HCT116 (cell line): ENCODE results near the gene DLX2. TPM values are rescaled to one million over a fixed set of nuclear protein-coding genes. Genes with fewer than 3 reads are reported as not detected.

Experiments used
- ATAC-seq: fragments of 200-7000 bp; cut with Tn5 transposase; 2 replicates; pipeline ENCODE4 v1.9.1; 2020; ENCODE audit warnings: mild to moderate bottlenecking, moderate library complexity
- BruUV-seq: library from RNA; stranded (reverse); fragments of 400-500 nt; replicated peaks from 2 replicates; lab custom pipeline; 2021; lab: Mats Ljungman, UMichigan
- CTCF ChIA-PET: fragments of 300-600 bp; sonication (Branson Sonifier 250); formaldehyde crosslinking; loops from one replicate; lab custom pipeline; 2021; ENCODE audit warnings: antibody characterized with exemption; lab: Charles Lee
- POLR2A ChIA-PET: fragments of 300-600, 350-600 bp; sonication (Branson Sonifier 250); formaldehyde crosslinking; loops from one replicate; lab custom pipeline; 2021; ENCODE audit warnings: antibody characterized with exemption; lab: Charles Lee
- RAD21 ChIA-PET, 2 experiments: fragments of 300-600 bp; sonication (Branson Sonifier 250); formaldehyde crosslinking; loops; one replicate each; lab custom pipeline; 2023; ENCODE audit warnings: low total read pairs in 2 of 2; ENCODE audit not compliant: uncharacterized antibody in 2 of 2, unreplicated experiment in 2 of 2, low non-redundant PET in 1 of 2; lab: Charles Lee
- DNase-seq: peaks from one replicate; pipeline ENCODE4 v3.0.0-alpha.2; 2010; ENCODE audit warnings: low read depth, low spot score
- H2AFZ ChIP-seq: fragments of 200-600 bp; shearing (Covaris generic), sonication (generic); 2 replicates; pipeline ENCODE4 v1.6.1; 2017; ENCODE audit warnings: low read depth, mixed run types, mixed read lengths, antibody characterized with exemption, low read length; ENCODE audit not compliant: poor library complexity, severe bottlenecking
- H3K27ac ChIP-seq: 2 replicates; pipeline ENCODE4 v1.5.1; 2012; ENCODE audit warnings: low read depth, low read length
- H3K27me3 ChIP-seq: fragments of 200-600 bp; sonication (generic); 2 replicates; pipeline ENCODE4 v1.6.1; 2016; ENCODE audit warnings: mixed run types, low read length, mixed read lengths; ENCODE audit not compliant: insufficient read depth
- H3K36me3 ChIP-seq, 2 experiments: fragments of 200-500 bp in 1 of 2; fragments of 200-600 bp in 1 of 2; sonication (Bioruptor generic) in 1 of 2; sonication (generic) in 1 of 2; 2 replicates each; pipeline versions ENCODE4 v1.5.1 to v1.6.1; 2014 to 2016; ENCODE audit warnings: low read length in 2 of 2, inconsistent platforms in 1 of 2, mixed read lengths in 1 of 2, mixed run types in 1 of 2; ENCODE audit not compliant: insufficient read depth in 2 of 2, control insufficient read depth in 1 of 2
- H3K4me1 ChIP-seq, 2 experiments: fragments of 200-600 bp in 1 of 2; sonication (generic) in 1 of 2; 2 replicates each; pipeline versions ENCODE4 v1.5.1 to v1.6.1; 2012 to 2017; ENCODE audit warnings: low read length in 2 of 2, inconsistent platforms in 1 of 2, mild to moderate bottlenecking in 1 of 2, mixed read lengths in 1 of 2, mixed run types in 1 of 2, moderate library complexity in 1 of 2; ENCODE audit not compliant: insufficient read depth in 2 of 2, control insufficient read depth in 1 of 2
- H3K4me2 ChIP-seq: fragments of 200-600 bp; sonication (generic); 2 replicates; pipeline ENCODE4 v1.6.1; 2017; ENCODE audit warnings: mixed run types, low read length, mixed read lengths
- H3K4me3 ChIP-seq, 2 experiments: fragments of 200-600 bp in 1 of 2; sonication (generic) in 1 of 2; replicated peaks in 1 of 2; 2 replicates each; pipeline ENCODE4 v1.5.1; 2011 to 2016; ENCODE audit warnings: low read length in 2 of 2, control low read depth in 1 of 2, low read depth in 1 of 2, mild to moderate bottlenecking in 1 of 2, mixed read lengths in 1 of 2, mixed run types in 1 of 2
- H3K79me2 ChIP-seq: fragments of 200-600 bp; sonication (generic); 2 replicates; pipeline ENCODE4 v1.6.1; 2017; ENCODE audit warnings: mild to moderate bottlenecking, mixed run types, low read length, moderate library complexity, mixed read lengths; ENCODE audit not compliant: insufficient read depth
- H3K9ac ChIP-seq: fragments of 200-600 bp; sonication (generic); 2 replicates; pipeline ENCODE4 v1.6.1; 2016; ENCODE audit warnings: low read length, mixed read lengths
- H3K9me2 ChIP-seq: fragments of 200-600 bp; sonication (generic), shearing (Covaris generic); 2 replicates; pipeline ENCODE4 v1.6.1; 2017; ENCODE audit warnings: mixed run types, mild to moderate bottlenecking, moderate library complexity; ENCODE audit not compliant: insufficient read depth
- H3K9me3 ChIP-seq, 2 experiments: fragments of 200-500 bp in 1 of 2; fragments of 200-600 bp in 1 of 2; sonication (Bioruptor generic) in 1 of 2; sonication (generic) in 1 of 2; 2 replicates each; pipeline ENCODE4 v1.6.1; 2014 to 2017; ENCODE audit warnings: low read length in 2 of 2, mixed read lengths in 2 of 2, inconsistent platforms in 1 of 2, low read depth in 1 of 2, mild to moderate bottlenecking in 1 of 2, mixed run types in 1 of 2, moderate library complexity in 1 of 2; ENCODE audit not compliant: control insufficient read depth in 1 of 2, insufficient read depth in 1 of 2
- H4K20me1 ChIP-seq: fragments of 200-600 bp; sonication (generic), shearing (Covaris generic); 2 replicates; pipeline ENCODE4 v1.6.1; 2017; ENCODE audit warnings: mixed run types, mild to moderate bottlenecking, moderate library complexity; ENCODE audit not compliant: insufficient read depth
- ATF3 ChIP-seq: IDR thresholded peaks from 2 replicates; pipeline ENCODE4 v1.6.1; 2012
- CBX3 ChIP-seq: IDR thresholded peaks from 2 replicates; pipeline ENCODE4 v1.6.1; 2012; ENCODE audit warnings: low read depth
- CEBPB ChIP-seq: IDR thresholded peaks from 2 replicates; pipeline ENCODE4 v1.6.1; 2012; ENCODE audit warnings: low read depth
- CTCF ChIP-seq, 3 experiments: fragments of 200-600 bp in 1 of 3; sonication (generic) in 1 of 3; IDR thresholded peaks in 2 of 3; conservative IDR thresholded peaks in 1 of 3; 2 replicates each; pipeline ENCODE4 v1.5.1; 2012 to 2017; ENCODE audit warnings: low read depth in 2 of 3, low read length in 2 of 3, antibody characterized with exemption in 1 of 3, borderline replicate concordance in 1 of 3, control low read depth in 1 of 3, mild to moderate bottlenecking in 1 of 3, mixed read lengths in 1 of 3, mixed run types in 1 of 3, moderate library complexity in 1 of 3; ENCODE audit not compliant: insufficient read depth in 1 of 3
- ELF1 ChIP-seq: IDR thresholded peaks from 2 replicates; pipeline ENCODE4 v1.6.1; 2012; ENCODE audit warnings: low read depth, borderline replicate concordance
- FOSL1 ChIP-seq: IDR thresholded peaks from 2 replicates; pipeline ENCODE4 v1.6.1; 2012; ENCODE audit warnings: low read depth
- JUND ChIP-seq: IDR thresholded peaks from 2 replicates; pipeline ENCODE4 v1.6.1; 2012
- MAX ChIP-seq: IDR thresholded peaks from 2 replicates; pipeline ENCODE4 v1.6.1; 2012
- POLR2A ChIP-seq: IDR thresholded peaks from 2 replicates; pipeline ENCODE4 v1.7.0; 2011; ENCODE audit warnings: borderline replicate concordance; ENCODE audit not compliant: insufficient read depth, insufficient read length; ENCODE audit errors: extremely low read depth
- POLR2AphosphoS5 ChIP-seq: IDR thresholded peaks from 2 replicates; pipeline ENCODE4 v1.6.1; 2011; ENCODE audit warnings: mild to moderate bottlenecking, low read depth, low read length, moderate library complexity
- RAD21 ChIP-seq: IDR thresholded peaks from 2 replicates; pipeline ENCODE4 v1.6.1; 2012; ENCODE audit warnings: low read depth, mild to moderate bottlenecking
- SIN3A ChIP-seq: IDR thresholded peaks from 2 replicates; pipeline ENCODE4 v1.6.1; 2012; ENCODE audit warnings: low read depth
- SP1 ChIP-seq: IDR thresholded peaks from 2 replicates; pipeline ENCODE4 v1.6.1; 2012; ENCODE audit warnings: low read depth
- SRF ChIP-seq: IDR thresholded peaks from 2 replicates; pipeline ENCODE4 v1.6.1; 2012; ENCODE audit warnings: low read depth
- TCF7L2 ChIP-seq: IDR thresholded peaks from 2 replicates; pipeline ENCODE4 v1.7.0; 2011; ENCODE audit warnings: borderline replicate concordance, inconsistent platforms; ENCODE audit not compliant: insufficient read depth, insufficient read length; ENCODE audit errors: extremely low read depth
- ZBTB33 ChIP-seq: IDR thresholded peaks from 2 replicates; pipeline ENCODE4 v1.6.1; 2011; ENCODE audit warnings: mild to moderate bottlenecking, low read length, moderate library complexity; ENCODE audit not compliant: insufficient replicate concordance; ENCODE audit errors: extremely low read depth
- ZFX ChIP-seq: fragments of 450-650 bp; IDR thresholded peaks from 2 replicates; pipeline ENCODE4 v1.6.1; 2017
- ZNF274 ChIP-seq: fragments of 200-500 bp; sonication (Bioruptor generic); IDR thresholded peaks from 2 replicates; pipeline ENCODE4 v1.6.1; 2014; ENCODE audit warnings: mild to moderate bottlenecking, low read depth, low read length, inconsistent platforms
- intact Hi-C: fragments of 100-400 bp; cut with micrococcal nuclease; formaldehyde crosslinking; loops from 2 replicates; pipeline ENCODE4 v1.10.0; 2022
- total RNA-seq: library from RNA; stranded (reverse); gene quantifications from one replicate; pipeline ENCODE4 v1.2.1, GENCODE V29; 2021; ENCODE audit not compliant: unreplicated experiment

Gene DLX2
- total RNA-seq, 1 experiment from 2014 or later, result 3.7 TPM

GRCh38 chr2:172116107-172116506 lies 13.4 kb upstream of the DLX2 start:
- no peak overlapping the region for H2AFZ ChIP-seq

More at GRCh38 chr2:172116107-172116506, 13.4 kb upstream of the DLX2 start:
- H3K9me3 ChIP-seq, result no peaks in the 10 kb centered on the region
- H3K9me2 ChIP-seq, result no peaks in the 10 kb centered on the region
- H3K27me3 ChIP-seq, result no peaks in the 10 kb centered on the region
- no peak for ATAC-seq
- no peak for TF ChIP-seq ELF1
- TF ChIP-seq TCF7L2, result no peak
- TF ChIP-seq ZFX, result no peak
- TF ChIP-seq ZBTB33, result no peak
- TF ChIP-seq SRF, result no peak
- no peak for TF ChIP-seq SP1
- no peak for TF ChIP-seq CTCF (IDR thresholded peaks at IDR 0.05 in 2 of 3, conservative IDR thresholded peaks at IDR 0.05 in 1 of 3; ENCODE audit: borderline replicate concordance in 1 of 3, insufficient read depth in 1 of 3, low read depth in 2 of 3, low read length in 2 of 3)
- TF ChIP-seq FOSL1, result no peak
- no peak for TF ChIP-seq SIN3A
- no peak for TF ChIP-seq CBX3
- TF ChIP-seq POLR2A, result no peak
- TF ChIP-seq JUND, result no peak
- TF ChIP-seq POLR2AphosphoS5, result no peak
- TF ChIP-seq ZNF274, result no peak
- no peak for TF ChIP-seq CEBPB
- no peak for TF ChIP-seq MAX
- no peak for TF ChIP-seq RAD21
- no peak for TF ChIP-seq ATF3
- H3K79me2 ChIP-seq, result no peaks in the 10 kb centered on the region
- H3K4me1 ChIP-seq, result peaks cover 6 to 19% of the 10 kb centered on the region in 2 experiments; a peak in 3 of 4 replicates
- no peaks in the 10 kb centered on the region for H4K20me1 ChIP-seq
- POLR2A ChIA-PET, result interaction anchor here (1.1 kb wide), 1 partner anchor 13 kb away, joined by 3 read pairs; the partner anchor contains the start of gene DLX2
- H3K36me3 ChIP-seq, result no peaks in the 10 kb centered on the region
- RAD21 ChIA-PET, result no interaction called here
- no peak overlapping the region for H3K9ac ChIP-seq
- CTCF ChIA-PET, result interaction anchor here (1.0 to 1.9 kb wide), 3 partner anchors 9 to 13 kb away, joined by 4 to 5 read pairs (median 4); partner anchors contain the start of gene DLX2
- no TSS peak for BruUV-seq
- no peak overlapping the region for H3K27ac ChIP-seq
- intact Hi-C loops, result no loop called here
- no peak overlapping the region for H3K4me3 ChIP-seq
- no peak for DNase-seq
- no peak overlapping the region for H3K4me2 ChIP-seq
